HEK293 (cell line): ENCODE measurements around the gene TP73.

Source experiments
- CTCF ChIP-seq: fragments of 450-650 bp; formaldehyde crosslinking; IDR thresholded peaks from 2 replicates; pipeline ENCODE4 v1.5.1; 2016; ENCODE audit warnings: missing biosample characterization, missing genetic modification characterization
- GLI4 ChIP-seq: fragments of 450-650 bp; formaldehyde crosslinking; IDR thresholded peaks from 2 replicates; pipeline ENCODE4 v1.5.1; 2016; ENCODE audit warnings: missing biosample characterization, missing genetic modification characterization
- KLF1 ChIP-seq: fragments of 450-650 bp; formaldehyde crosslinking; IDR thresholded peaks from 2 replicates; pipeline ENCODE4 v1.5.1; 2016; ENCODE audit warnings: missing biosample characterization, missing genetic modification characterization
- OSR2 ChIP-seq: fragments of 450-650 bp; formaldehyde crosslinking; IDR thresholded peaks from 2 replicates; pipeline ENCODE4 v1.5.1; 2016; ENCODE audit warnings: missing biosample characterization, missing genetic modification characterization
- REPIN1 ChIP-seq: fragments of 450-650 bp; formaldehyde crosslinking; IDR thresholded peaks from 2 replicates; pipeline ENCODE4 v1.5.1; 2017; ENCODE audit warnings: missing biosample characterization, missing genetic modification characterization, low read depth
- SP2 ChIP-seq: fragments of 450-650 bp; formaldehyde crosslinking; IDR thresholded peaks from 2 replicates; pipeline ENCODE4 v1.5.1; 2016; ENCODE audit warnings: missing biosample characterization, missing genetic modification characterization
- ZNF223 ChIP-seq: fragments of 450-650 bp; formaldehyde crosslinking; IDR thresholded peaks from 2 replicates; pipeline ENCODE4 v1.5.1; 2016; ENCODE audit warnings: missing biosample characterization, missing genetic modification characterization
- ZNF830 ChIP-seq: fragments of 450-650 bp; IDR thresholded peaks from 2 replicates; pipeline ENCODE4 v1.5.0; 2018; ENCODE audit warnings: missing biosample characterization, missing genetic modification characterization, low read depth, mild to moderate bottlenecking, moderate library complexity
- ZNF843 ChIP-seq: fragments of 450-650 bp; formaldehyde crosslinking; IDR thresholded peaks from 2 replicates; pipeline ENCODE4 v1.5.1; 2016; ENCODE audit warnings: missing biosample characterization, missing genetic modification characterization
- TF ChIP-seq, protein P1 (sequence below): fragments of 450-650 bp; formaldehyde crosslinking; IDR thresholded peaks from 2 replicates; pipeline ENCODE4 v1.5.1; 2016; ENCODE audit warnings: missing biosample characterization, missing genetic modification characterization

DNA sequence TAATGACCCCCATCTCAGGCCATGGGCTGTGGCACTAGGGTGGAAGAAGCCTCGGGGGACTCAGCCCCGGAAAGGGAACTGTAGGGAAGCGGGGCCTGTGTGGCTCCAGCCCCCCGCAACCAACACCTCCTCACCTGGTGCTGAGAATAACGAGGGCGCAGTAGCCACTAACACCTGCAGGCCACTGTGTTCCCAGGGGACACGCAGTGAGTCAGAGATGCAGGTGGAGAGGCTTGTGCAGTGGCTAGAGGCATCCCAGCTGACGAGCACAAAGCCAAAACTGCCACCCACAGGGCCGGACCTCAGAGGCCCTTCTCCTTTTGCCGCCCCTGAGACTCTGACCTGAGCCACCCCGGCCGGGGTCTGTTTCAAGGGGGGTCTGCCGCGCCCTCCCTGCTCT is 66.4 kb downstream of the TP73 start:
- TF ChIP-seq GLI4 (tag by site-specific recombination) (no peak), OSR2 (no peak), SP2 (tag by site-specific recombination) (no peak), ZNF830 (no peak), CTCF (tag by site-specific recombination) (no peak), ZNF843 (tag by site-specific recombination) (no peak), REPIN1 (no peak), ZNF223 (no peak), KLF1 (no peak)
- TF ChIP-seq, protein P1, sequence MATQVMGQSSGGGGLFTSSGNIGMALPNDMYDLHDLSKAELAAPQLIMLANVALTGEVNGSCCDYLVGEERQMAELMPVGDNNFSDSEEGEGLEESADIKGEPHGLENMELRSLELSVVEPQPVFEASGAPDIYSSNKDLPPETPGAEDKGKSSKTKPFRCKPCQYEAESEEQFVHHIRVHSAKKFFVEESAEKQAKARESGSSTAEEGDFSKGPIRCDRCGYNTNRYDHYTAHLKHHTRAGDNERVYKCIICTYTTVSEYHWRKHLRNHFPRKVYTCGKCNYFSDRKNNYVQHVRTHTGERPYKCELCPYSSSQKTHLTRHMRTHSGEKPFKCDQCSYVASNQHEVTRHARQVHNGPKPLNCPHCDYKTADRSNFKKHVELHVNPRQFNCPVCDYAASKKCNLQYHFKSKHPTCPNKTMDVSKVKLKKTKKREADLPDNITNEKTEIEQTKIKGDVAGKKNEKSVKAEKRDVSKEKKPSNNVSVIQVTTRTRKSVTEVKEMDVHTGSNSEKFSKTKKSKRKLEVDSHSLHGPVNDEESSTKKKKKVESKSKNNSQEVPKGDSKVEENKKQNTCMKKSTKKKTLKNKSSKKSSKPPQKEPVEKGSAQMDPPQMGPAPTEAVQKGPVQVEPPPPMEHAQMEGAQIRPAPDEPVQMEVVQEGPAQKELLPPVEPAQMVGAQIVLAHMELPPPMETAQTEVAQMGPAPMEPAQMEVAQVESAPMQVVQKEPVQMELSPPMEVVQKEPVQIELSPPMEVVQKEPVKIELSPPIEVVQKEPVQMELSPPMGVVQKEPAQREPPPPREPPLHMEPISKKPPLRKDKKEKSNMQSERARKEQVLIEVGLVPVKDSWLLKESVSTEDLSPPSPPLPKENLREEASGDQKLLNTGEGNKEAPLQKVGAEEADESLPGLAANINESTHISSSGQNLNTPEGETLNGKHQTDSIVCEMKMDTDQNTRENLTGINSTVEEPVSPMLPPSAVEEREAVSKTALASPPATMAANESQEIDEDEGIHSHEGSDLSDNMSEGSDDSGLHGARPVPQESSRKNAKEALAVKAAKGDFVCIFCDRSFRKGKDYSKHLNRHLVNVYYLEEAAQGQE (tag by site-specific recombination) = no peak
